Upper lobe of left lung (tissue), 6 donors: ENCODE data around the gene RBM15. TPM values are rescaled to one million over a fixed set of nuclear protein-coding genes. Genes with fewer than 3 reads are reported as not detected.

Experiments
- ATAC-seq, 2 donors: fragments of 200-7000 bp; cut with Tn5 transposase; one replicate each; pipeline ENCODE4 v1.9.1; 2022; ENCODE audit warnings: mild to moderate bottlenecking in 2 of 2, moderate library complexity in 2 of 2; ENCODE audit not compliant: low FRiP score in 2 of 2
- DNase-seq, 2 donors: peaks; one replicate each; pipeline ENCODE4 v3.0.0-alpha.2; 2019 to 2020
- H3K27ac ChIP-seq, 4 donors: fragments of 200-600 bp; sonication (generic); one replicate each; pipeline ENCODE4 v1.5.1; 2016 to 2019
- H3K27me3 ChIP-seq, 4 donors: fragments of 200-600 bp; sonication (generic); one replicate each; pipeline ENCODE4 v1.5.1; 2017 to 2019
- H3K36me3 ChIP-seq, 4 donors: fragments of 200-600 bp; sonication (generic); one replicate each; pipeline ENCODE4 v1.5.1; 2016 to 2019
- H3K4me1 ChIP-seq, 4 donors: fragments of 200-600 bp; sonication (generic); one replicate each; pipeline ENCODE4 v1.5.1; 2018 to 2019
- H3K4me3 ChIP-seq, 4 donors: fragments of 200-600 bp; sonication (generic); one replicate each; pipeline ENCODE4 v1.5.1; 2017 to 2019; ENCODE audit warnings: mild to moderate bottlenecking in 2 of 4, moderate library complexity in 1 of 4
- H3K9me3 ChIP-seq, 4 donors: fragments of 200-600 bp; sonication (generic); one replicate each; pipeline ENCODE4 v1.5.1; 2018 to 2019
- CTCF ChIP-seq, 6 experiments: fragments of 450-650 bp in 4 of 6; fragments of 200-600 bp in 2 of 6; sonication (generic) in 2 of 6; IDR thresholded peaks; one replicate each; pipeline ENCODE4 v1.5.1; 2016 to 2019; ENCODE audit warnings: antibody characterized with exemption in 6 of 6
- EP300 ChIP-seq, 4 donors: sonication (generic); formaldehyde crosslinking; IDR thresholded peaks; one replicate each; pipeline ENCODE4 v1.5.1; 2017; ENCODE audit warnings: antibody characterized with exemption in 4 of 4, control low read depth in 2 of 4
- POLR2A ChIP-seq, 4 donors: fragments of 450-650 bp; IDR thresholded peaks; one replicate each; pipeline ENCODE4 v1.5.1; 2016 to 2017; ENCODE audit warnings: antibody characterized with exemption in 4 of 4, mild to moderate bottlenecking in 2 of 4
- POLR2AphosphoS5 ChIP-seq, 2 donors: sonication (generic); formaldehyde crosslinking; IDR thresholded peaks; one replicate each; pipeline ENCODE4 v1.5.1; 2017; ENCODE audit warnings: antibody characterized with exemption in 2 of 2
- WGBS, 2 donors: methylation state at CpG; one replicate each; pipeline ENCODE4 v1.1.5; 2017 to 2018; 5-methylcytosine and 5-hydroxymethylcytosine counted together
- total RNA-seq, 6 donors: library from RNA; depleted of rRNA in 4 of 6; stranded (reverse); fragments of >200 nt in 4 of 6; gene quantifications; one replicate each; pipeline versions ENCODE4 v1.1.0 to v1.2.1, GENCODE V29; 2016 to 2021
- donor health status: DM: no; HTN: no; CAD: no; lungs with moderate emphysema.
- donor health status: DM: no; HTN: yes; CAD: no; lungs with severe emphysema.

Gene RBM15
- total RNA-seq, 6 donors from 2014 or later = 20.7 to 85.9 (median 36.2) TPM

GRCh38 chr1:110337704-110338308 is 1.4 kb upstream of the RBM15 start:
- WGBS, 2 donors = 1% methylated on average over 35 to 36 of the region's 36 CpGs
- ATAC-seq = no peak
- Histone ChIP-seq H3K27ac (peak overlapping the region; percentile 97 to 99 (median 98)), H3K27me3 (no peaks in the 10 kb centered on the region), H3K9me3 (no peaks in the 10 kb centered on the region), H3K4me1 (peaks cover 38 to 44% (median 39%) of the 10 kb centered on the region in 4 donors), H3K36me3 (peaks cover 0 to 22% (median 11%) of the 10 kb centered on the region in 4 donors), H3K4me3 (peak overlapping the region; percentile 67 to 92 (median 86))
- peak; percentile 58 to 82 for DNase-seq
- peak in 1 of 4 donors; percentile 1 for TF ChIP-seq EP300 (IDR thresholded peaks at IDR 0.05)
- TF ChIP-seq POLR2A (IDR thresholded peaks at IDR 0.05) = peak in 1 of 4 donors; percentile 11
- TF ChIP-seq POLR2AphosphoS5 (IDR thresholded peaks at IDR 0.05) = no peak
- no peak for TF ChIP-seq CTCF (IDR thresholded peaks at IDR 0.05)

DNA sequence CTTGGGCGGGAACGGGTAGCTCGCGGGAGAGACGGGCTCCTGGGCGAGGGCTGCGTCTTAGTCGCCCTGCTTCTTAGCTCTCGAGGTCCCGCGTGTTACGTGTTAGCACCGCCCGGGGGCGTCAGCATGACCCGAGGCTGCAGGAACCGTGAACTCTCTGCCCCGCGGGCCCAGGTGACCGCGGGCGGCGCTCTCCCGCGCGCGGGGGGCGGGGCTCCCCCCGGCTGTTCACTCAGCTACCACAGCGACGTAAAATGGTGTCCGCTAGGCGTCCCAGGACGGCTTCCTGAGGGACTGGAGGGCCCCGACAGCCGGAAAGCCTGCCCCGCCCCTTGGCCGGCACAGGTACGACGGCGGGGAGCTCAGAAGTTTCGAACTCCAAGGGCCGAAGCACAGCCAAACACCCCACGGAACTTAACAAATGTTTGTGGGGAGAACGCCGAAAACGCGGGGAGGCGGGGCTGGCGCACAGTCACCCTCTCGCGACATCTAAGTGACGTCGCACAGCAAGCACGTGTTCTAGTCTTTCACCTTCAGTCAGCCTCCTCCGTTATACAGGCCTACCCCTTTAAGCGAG is 780 bp upstream of the RBM15 start:
- 0 to 1% methylated on average over 21 to 29 of the region's 57 CpGs for WGBS, 2 donors
- Histone ChIP-seq H3K4me1 (peaks cover 43 to 50% (median 45%) of the 10 kb centered on the region in 4 donors), H3K4me3 (peak overlapping the region; percentile 67 to 92 (median 86)), H3K27me3 (no peaks in the 10 kb centered on the region), H3K36me3 (peaks cover 0 to 28% (median 11%) of the 10 kb centered on the region in 4 donors), H3K27ac (peak overlapping the region; percentile 97 to 99 (median 98)), H3K9me3 (no peaks in the 10 kb centered on the region)
- DNase-seq = peak; percentile 96 to 97
- peak; percentile 93 to 96 for ATAC-seq
- TF ChIP-seq POLR2AphosphoS5 (IDR thresholded peaks at IDR 0.05) = peak in 1 of 2 donors; percentile 44
- no peak for TF ChIP-seq EP300 (IDR thresholded peaks at IDR 0.05)
- TF ChIP-seq CTCF (IDR thresholded peaks at IDR 0.05) = peak; percentile 29 to 94 (median 88)
- TF ChIP-seq POLR2A (IDR thresholded peaks at IDR 0.05) = peak in 3 of 4 donors; percentile 77 to 90 (median 85)

- WGBS, 2 donors = 1% methylated on average over 50 to 77 of the region's 77 CpGs
- Histone ChIP-seq H3K4me3 (peak overlapping the region; percentile 67 to 97 (median 92)), H3K27ac (peak overlapping the region; percentile 97 to 99 (median 98)), H3K36me3 (peaks cover 0 to 37% (median 11%) of the 10 kb centered on the region in 4 donors), H3K27me3 (no peaks in the 10 kb centered on the region), H3K4me1 (peaks cover 51 to 62% (median 56%) of the 10 kb centered on the region in 4 donors), H3K9me3 (no peaks in the 10 kb centered on the region)
- ATAC-seq = peak in 1 of 2 donors; percentile 6
- DNase-seq = peak; percentile 52 to 95
- TF ChIP-seq EP300 (IDR thresholded peaks at IDR 0.05) (peak in 1 of 4 donors; percentile 14), POLR2A (IDR thresholded peaks at IDR 0.05) (peak in 3 of 4 donors; percentile 84 to 91 (median 87)), POLR2AphosphoS5 (IDR thresholded peaks at IDR 0.05) (peak; percentile 89 to 90), CTCF (IDR thresholded peaks at IDR 0.05) (peak; percentile 13 to 89 (median 64))
Measured at GRCh38 chr1:110339407-110340206, 430 bp downstream of the RBM15 start.

DNA sequence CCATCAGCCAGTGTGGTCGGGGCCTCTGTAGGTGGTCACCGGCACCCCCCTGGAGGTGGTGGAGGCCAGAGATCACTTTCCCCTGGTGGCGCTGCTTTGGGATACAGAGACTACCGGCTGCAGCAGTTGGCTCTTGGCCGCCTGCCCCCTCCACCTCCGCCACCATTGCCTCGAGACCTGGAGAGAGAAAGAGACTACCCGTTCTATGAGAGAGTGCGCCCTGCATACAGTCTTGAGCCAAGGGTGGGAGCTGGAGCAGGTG is 961 bp downstream of the RBM15 start:
- H3K4me3 ChIP-seq = peak overlapping the region; percentile 67 to 97 (median 92)
- H3K4me1 ChIP-seq = peaks cover 54 to 67% (median 61%) of the 10 kb centered on the region in 4 donors
- H3K27me3 ChIP-seq = no peaks in the 10 kb centered on the region
- no peaks in the 10 kb centered on the region for H3K9me3 ChIP-seq
- no peak for DNase-seq
- 18% methylated on average over 8 to 9 of the region's 9 CpGs for WGBS, 2 donors
- no peak for ATAC-seq
- peaks cover 0 to 39% (median 11%) of the 10 kb centered on the region in 4 donors for H3K36me3 ChIP-seq
- peak overlapping the region; percentile 97 to 99 (median 98) for H3K27ac ChIP-seq
- no peak for TF ChIP-seq POLR2AphosphoS5 (IDR thresholded peaks at IDR 0.05)
- TF ChIP-seq CTCF (IDR thresholded peaks at IDR 0.05) = no peak
- no peak for TF ChIP-seq POLR2A (IDR thresholded peaks at IDR 0.05)
- TF ChIP-seq EP300 (IDR thresholded peaks at IDR 0.05) = no peak
